ENCODE measurements around the gene PCDHB8.
"Not testable (repeated sequence)": the region's sequence is repeated elsewhere in the genome, so short reads cannot be mapped to it uniquely, and the experiment has no call there.

Gene PCDHB8

GRCh38 chr5:141177577-141178191 is at the start of gene PCDHB8:
Gene PCDHB8, plus strand, starts transcription at chr5:141177790. Its CDS starts 245 bp downstream, at chr5:141178035.
- H3K9ac ChIP-seq (ENCODE audit: low read length); H3K79me2 ChIP-seq (ENCODE audit: insufficient read depth, low read length); H3K27me3 ChIP-seq (ENCODE audit: insufficient read depth, low read length); H3K27ac ChIP-seq (ENCODE audit: low read depth, low read length, poor library complexity, severe bottlenecking); H3K9me2 ChIP-seq (ENCODE audit: low read depth, low read length); H4K20me1 ChIP-seq (ENCODE audit: insufficient read depth, low read length); H2AFZ ChIP-seq (ENCODE audit: low read length); H3K9me3 ChIP-seq (ENCODE audit: low read length); H3F3A ChIP-seq (ENCODE audit: insufficient read depth, low read length); H3K4me3 ChIP-seq (ENCODE audit: low read depth, low read length, poor library complexity, severe bottlenecking); H3K4me2 ChIP-seq (ENCODE audit: low read length); H3K36me3 ChIP-seq (ENCODE audit: insufficient read depth, low read length); H3K4me1 ChIP-seq (ENCODE audit: insufficient read depth, low read length, severe bottlenecking): not testable (repeated sequence)

GRCh38 chr5:141135030-141135717 is 42.4 kb upstream of the PCDHB8 start, which contains the start of gene PCDHB5:
Gene PCDHB5, plus strand, starts transcription at chr5:141135206. Its CDS starts 229 bp downstream, at chr5:141135435.
- Histone ChIP-seq H3K4me2 (ENCODE audit: low read length) (no peak within 1 kb of the TSS), H3K9ac (ENCODE audit: low read length) (no peak within 1 kb of the TSS), H3K9me3 (ENCODE audit: low read length) (no peaks in the 10 kb centered on the region)

GRCh38 chr5:141135718-141136266 is 41.8 kb upstream of the PCDHB8 start:
- no peak for TF ChIP-seq CTCF (IDR thresholded peaks at IDR 0.05; ENCODE audit: low read length)
- TF ChIP-seq EZH2 (IDR thresholded peaks at IDR 0.05; ENCODE audit: borderline replicate concordance, low read length): no peak
- Histone ChIP-seq H3K9me2 (ENCODE audit: low read depth, low read length) (no peaks in the 10 kb centered on the region), H3K4me2 (ENCODE audit: low read length) (no peak overlapping the region), H3K4me3 (ENCODE audit: low read depth, low read length, poor library complexity, severe bottlenecking) (no peak overlapping the region), H3K9me3 (ENCODE audit: low read length) (no peaks in the 10 kb centered on the region), H3K4me1 (ENCODE audit: insufficient read depth, low read length, severe bottlenecking) (no peaks in the 10 kb centered on the region), H3F3A (ENCODE audit: insufficient read depth, low read length) (no peaks in the 10 kb centered on the region), H3K27me3 (ENCODE audit: insufficient read depth, low read length) (no peaks in the 10 kb centered on the region), H3K79me2 (ENCODE audit: insufficient read depth, low read length) (no peaks in the 10 kb centered on the region), H4K20me1 (ENCODE audit: insufficient read depth, low read length) (no peaks in the 10 kb centered on the region), H3K27ac (ENCODE audit: low read depth, low read length, poor library complexity, severe bottlenecking) (no peak overlapping the region), H3K36me3 (ENCODE audit: insufficient read depth, low read length) (no peaks in the 10 kb centered on the region), H3K9ac (ENCODE audit: low read length) (no peak overlapping the region), H2AFZ (ENCODE audit: low read length) (no peak overlapping the region)

More at GRCh38 chr5:141135030-141135717, 42.4 kb upstream of the PCDHB8 start, which contains the start of gene PCDHB5:
- TF ChIP-seq CTCF (IDR thresholded peaks at IDR 0.05; ENCODE audit: low read length): peak; percentile 27; the same call in 1 of the 2 replicates
- TF ChIP-seq EZH2 (IDR thresholded peaks at IDR 0.05; ENCODE audit: borderline replicate concordance, low read length): no peak
- no peaks in the 10 kb centered on the region for H4K20me1 ChIP-seq (ENCODE audit: insufficient read depth, low read length)
- no peak within 1 kb of the TSS for H3K27ac ChIP-seq (ENCODE audit: low read depth, low read length, poor library complexity, severe bottlenecking)
- H3K36me3 ChIP-seq (ENCODE audit: insufficient read depth, low read length): no peaks in the 10 kb centered on the region
- no peaks in the 10 kb centered on the region for H3K4me1 ChIP-seq (ENCODE audit: insufficient read depth, low read length, severe bottlenecking)
- no peaks in the 10 kb centered on the region for H3K79me2 ChIP-seq (ENCODE audit: insufficient read depth, low read length)
- H3K9me2 ChIP-seq (ENCODE audit: low read depth, low read length): no peaks in the 10 kb centered on the region
- no peaks in the 10 kb centered on the region for H3F3A ChIP-seq (ENCODE audit: insufficient read depth, low read length)
- no peak within 1 kb of the TSS for H2AFZ ChIP-seq (ENCODE audit: low read length)
- H3K4me3 ChIP-seq (ENCODE audit: low read depth, low read length, poor library complexity, severe bottlenecking): no peak within 1 kb of the TSS
- H3K27me3 ChIP-seq (ENCODE audit: insufficient read depth, low read length): no peaks in the 10 kb centered on the region

- not testable (repeated sequence) for H3K27ac ChIP-seq (ENCODE audit: low read depth, low read length, poor library complexity, severe bottlenecking); H4K20me1 ChIP-seq (ENCODE audit: insufficient read depth, low read length); H2AFZ ChIP-seq (ENCODE audit: low read length); H3K9me2 ChIP-seq (ENCODE audit: low read depth, low read length); H3K4me1 ChIP-seq (ENCODE audit: insufficient read depth, low read length, severe bottlenecking); H3K27me3 ChIP-seq (ENCODE audit: insufficient read depth, low read length); H3K4me3 ChIP-seq (ENCODE audit: low read depth, low read length, poor library complexity, severe bottlenecking); H3F3A ChIP-seq (ENCODE audit: insufficient read depth, low read length); H3K4me2 ChIP-seq (ENCODE audit: low read length); H3K79me2 ChIP-seq (ENCODE audit: insufficient read depth, low read length); H3K36me3 ChIP-seq (ENCODE audit: insufficient read depth, low read length); H3K9ac ChIP-seq (ENCODE audit: low read length); H3K9me3 ChIP-seq (ENCODE audit: low read length)
Measured at GRCh38 chr5:141137346-141137745, 40.2 kb upstream of the PCDHB8 start.
